HG03064 (cell line): Measurements from ENCODE around the gene ATP2C1.
A peak's percentile ranks its signal among the peaks of the same experiment; 100 is the strongest.
"Not testable (repeated sequence)": the region's sequence is repeated elsewhere in the genome, so short reads cannot be mapped to it uniquely, and the experiment has no call there.

ENCODE experiments used
- ATAC-seq: cut with Tn5 transposase; IDR thresholded peaks from one replicate; pipeline ENCODE4 v1.9.1; 2021; ENCODE audit warnings: low read depth; ENCODE audit not compliant: unreplicated experiment

Gene ATP2C1, protein sequence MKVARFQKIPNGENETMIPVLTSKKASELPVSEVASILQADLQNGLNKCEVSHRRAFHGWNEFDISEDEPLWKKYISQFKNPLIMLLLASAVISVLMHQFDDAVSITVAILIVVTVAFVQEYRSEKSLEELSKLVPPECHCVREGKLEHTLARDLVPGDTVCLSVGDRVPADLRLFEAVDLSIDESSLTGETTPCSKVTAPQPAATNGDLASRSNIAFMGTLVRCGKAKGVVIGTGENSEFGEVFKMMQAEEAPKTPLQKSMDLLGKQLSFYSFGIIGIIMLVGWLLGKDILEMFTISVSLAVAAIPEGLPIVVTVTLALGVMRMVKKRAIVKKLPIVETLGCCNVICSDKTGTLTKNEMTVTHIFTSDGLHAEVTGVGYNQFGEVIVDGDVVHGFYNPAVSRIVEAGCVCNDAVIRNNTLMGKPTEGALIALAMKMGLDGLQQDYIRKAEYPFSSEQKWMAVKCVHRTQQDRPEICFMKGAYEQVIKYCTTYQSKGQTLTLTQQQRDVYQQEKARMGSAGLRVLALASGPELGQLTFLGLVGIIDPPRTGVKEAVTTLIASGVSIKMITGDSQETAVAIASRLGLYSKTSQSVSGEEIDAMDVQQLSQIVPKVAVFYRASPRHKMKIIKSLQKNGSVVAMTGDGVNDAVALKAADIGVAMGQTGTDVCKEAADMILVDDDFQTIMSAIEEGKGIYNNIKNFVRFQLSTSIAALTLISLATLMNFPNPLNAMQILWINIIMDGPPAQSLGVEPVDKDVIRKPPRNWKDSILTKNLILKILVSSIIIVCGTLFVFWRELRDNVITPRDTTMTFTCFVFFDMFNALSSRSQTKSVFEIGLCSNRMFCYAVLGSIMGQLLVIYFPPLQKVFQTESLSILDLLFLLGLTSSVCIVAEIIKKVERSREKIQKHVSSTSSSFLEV

DNA sequence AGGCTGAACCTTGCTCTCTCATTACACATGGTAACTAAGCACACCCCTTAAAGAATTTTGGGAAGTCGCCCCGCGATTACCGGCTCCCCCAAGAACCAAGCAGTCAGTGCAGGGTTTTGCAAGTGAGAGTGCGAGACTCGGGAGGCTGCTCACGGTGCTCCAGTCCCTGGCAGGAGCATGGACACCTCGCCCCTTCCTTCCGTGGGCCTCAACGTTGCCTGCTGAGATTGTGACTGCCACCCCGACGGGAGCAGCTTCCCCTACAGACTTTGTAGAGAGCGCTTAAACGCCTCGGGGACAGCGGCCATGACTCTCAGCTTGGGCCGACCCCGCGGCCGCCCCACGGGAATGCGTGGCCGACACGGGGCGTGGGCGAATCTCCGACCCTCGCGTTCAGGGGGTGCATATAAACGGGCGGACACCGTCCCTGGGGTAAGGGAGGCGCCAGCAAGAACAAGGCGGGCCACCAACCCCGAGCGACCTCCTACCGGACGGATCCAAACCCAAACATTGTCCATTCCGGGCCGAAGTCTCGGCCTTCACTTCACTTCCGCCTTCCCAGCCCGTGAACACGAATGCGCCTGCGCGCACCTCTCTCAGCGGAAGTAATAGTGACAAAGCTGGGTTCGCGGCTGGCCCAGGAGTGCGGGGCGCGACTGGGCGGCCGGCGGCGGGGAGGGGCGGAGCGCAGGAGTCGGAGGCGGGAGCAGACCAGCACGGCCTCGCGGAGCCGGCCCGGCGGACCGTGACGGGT lies at the start of gene ATP2C1:
Gene ATP2C1, plus strand, starts transcription at position 709 of the 754 bp plus-strand sequence. CDS start 686 bp downstream, outside the sequence.
- peak; percentile 82 for ATAC-seq

DNA sequence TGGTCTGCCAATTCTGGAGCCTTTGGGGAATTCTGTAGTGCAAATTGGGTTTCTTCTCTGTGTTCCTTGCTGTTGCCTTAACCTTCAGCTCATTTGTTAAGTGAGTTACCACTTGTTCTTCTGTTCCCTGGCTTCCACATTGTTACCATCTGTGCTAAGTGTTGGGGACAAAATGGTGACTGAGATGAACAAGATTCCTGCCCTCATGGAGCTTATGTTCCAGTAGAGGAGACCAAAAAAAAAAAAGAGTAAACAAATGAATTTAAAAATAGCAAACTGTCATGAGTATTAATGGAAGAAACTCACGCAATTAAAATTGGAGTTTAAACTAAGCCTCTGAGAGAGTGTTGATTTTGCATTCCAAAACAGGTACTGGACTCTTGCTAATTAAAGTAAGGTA lies 49.4 kb upstream of the ATP2C1 start:
- ATAC-seq = no peak

DNA sequence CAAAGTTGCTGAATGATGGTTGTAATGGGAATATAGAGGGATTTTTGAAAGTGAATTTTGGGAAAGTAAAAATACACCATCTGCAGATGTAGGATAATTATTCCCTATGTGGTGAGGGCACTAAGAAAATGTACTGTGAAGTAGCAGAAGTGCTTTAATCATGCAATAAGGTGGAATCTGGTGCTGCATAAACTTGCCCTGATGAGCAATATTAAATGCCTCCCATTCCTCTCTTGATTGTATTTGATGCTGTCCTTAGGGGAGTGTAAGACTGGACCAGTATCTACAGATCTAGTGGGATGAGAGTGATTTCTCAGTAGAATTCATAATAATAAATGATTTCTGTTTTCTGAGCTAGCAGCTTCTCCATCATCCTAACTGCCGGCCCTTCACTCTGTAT lies 47.7 kb upstream of the ATP2C1 start:
- ATAC-seq = no peak

DNA sequence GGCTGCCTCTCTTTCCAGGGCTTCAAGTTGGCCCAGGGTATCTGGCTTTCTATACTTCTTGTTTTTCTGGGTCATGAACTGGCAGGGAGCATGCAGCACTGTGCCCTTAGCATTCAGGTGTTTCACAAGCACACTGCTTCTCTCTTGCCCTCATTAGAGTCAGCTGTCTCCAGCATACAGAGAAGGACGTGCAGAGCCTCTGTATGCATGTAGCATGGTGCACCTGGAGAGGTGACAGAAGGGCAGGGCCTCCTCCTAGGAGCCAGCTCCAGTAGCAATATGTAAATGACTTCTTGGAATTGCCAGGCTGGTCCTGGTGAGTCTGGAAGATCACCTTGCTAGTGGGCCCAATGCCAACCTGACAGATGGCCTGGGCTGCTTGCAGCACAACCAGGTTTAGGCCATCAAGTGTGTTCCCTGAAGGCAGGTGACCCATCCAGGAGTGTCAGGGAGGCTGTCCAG lies 44.8 kb upstream of the ATP2C1 start:
- no peak for ATAC-seq

DNA sequence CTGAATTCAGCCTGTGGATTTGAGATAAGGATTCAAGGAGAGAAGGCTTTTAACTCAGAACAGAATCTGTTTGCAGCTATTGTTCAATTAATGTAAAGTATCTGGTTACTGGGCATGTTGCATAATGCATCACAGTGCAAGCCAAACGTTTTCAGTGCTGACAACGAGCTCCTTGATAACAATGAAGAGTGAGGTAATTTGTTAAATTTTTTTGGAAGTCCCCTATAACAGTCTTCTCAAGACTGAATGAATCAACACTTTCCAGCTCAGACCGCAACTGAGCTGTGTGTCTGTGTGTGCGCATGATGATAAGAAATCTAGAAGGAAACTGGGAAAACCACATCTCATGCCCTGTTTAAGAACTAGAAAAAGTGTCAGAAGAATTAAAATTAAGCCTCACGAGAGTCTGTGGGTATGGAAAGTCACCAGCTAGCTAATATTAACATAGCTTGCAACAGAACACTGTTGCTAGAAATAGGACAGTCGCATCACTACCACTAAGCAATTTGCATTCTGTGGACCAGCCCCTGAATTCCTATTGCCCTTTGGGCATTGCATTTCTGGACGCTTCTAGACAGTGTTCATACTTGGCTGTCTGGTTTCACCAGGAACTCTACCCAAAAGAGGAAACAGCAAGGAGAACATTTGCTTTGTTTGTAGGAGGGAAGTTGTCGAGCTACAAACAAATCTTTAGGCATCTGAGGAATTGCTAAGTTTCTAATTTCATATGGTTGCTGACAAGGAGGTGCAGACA lies 43.7 kb upstream of the ATP2C1 start:
- peak; percentile 59 for ATAC-seq

DNA sequence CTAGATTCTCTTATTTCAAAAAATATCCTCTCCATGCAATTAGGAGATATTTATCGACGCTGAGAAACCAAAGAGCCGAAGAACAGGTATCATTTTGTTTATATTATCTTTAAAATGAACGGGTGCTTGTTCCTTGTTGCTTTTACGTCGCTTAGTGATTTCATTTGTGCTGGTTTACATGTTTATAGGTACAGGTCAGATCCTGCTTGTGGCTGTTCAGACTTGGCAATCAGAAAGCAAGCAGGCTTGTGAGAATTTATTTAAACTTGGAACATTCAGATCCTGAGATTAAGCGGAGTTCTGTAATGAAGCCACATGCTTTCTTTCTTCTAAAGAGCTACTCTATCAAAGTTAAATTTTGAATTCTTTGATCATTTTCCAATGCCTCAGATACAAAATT lies 43.0 kb upstream of the ATP2C1 start:
- no peak for ATAC-seq

DNA sequence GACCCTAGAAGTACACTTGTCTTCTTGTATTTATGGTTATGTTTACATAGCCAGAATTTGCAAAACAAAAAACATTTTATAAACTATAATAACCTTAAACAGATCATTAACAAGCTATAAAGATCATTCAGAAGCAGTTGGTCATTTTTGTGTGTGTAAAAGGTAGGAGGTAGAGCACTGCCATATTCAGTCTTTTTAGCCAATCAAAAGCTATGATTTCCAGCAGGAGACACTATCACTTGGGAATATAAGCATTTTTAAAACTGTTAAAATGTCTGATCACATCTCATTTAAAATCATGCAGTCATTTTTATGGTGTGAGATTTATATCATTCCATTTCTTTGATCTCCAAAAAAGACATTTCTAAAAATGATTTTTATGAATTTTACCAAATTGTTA lies 42.6 kb upstream of the ATP2C1 start:
- no peak for ATAC-seq

DNA sequence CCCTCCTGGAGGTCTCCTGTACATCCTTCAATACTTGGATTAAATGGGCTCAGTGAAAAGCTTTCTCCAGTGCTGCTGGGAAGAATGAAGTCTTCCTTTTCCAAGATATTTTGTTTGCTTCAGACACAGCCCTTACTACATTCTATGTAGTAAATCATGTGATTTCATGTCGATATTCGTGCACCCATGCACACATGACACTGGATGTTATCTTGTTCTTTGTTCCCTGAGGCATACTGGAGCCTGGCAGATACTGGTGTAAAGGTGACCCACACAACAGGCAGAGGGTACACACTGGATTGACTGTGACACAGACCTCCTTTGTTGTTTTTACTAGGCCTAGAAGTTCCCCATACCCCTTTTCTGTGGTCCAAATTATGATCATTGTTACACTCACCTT lies 40.3 kb upstream of the ATP2C1 start:
- ATAC-seq = no peak

DNA sequence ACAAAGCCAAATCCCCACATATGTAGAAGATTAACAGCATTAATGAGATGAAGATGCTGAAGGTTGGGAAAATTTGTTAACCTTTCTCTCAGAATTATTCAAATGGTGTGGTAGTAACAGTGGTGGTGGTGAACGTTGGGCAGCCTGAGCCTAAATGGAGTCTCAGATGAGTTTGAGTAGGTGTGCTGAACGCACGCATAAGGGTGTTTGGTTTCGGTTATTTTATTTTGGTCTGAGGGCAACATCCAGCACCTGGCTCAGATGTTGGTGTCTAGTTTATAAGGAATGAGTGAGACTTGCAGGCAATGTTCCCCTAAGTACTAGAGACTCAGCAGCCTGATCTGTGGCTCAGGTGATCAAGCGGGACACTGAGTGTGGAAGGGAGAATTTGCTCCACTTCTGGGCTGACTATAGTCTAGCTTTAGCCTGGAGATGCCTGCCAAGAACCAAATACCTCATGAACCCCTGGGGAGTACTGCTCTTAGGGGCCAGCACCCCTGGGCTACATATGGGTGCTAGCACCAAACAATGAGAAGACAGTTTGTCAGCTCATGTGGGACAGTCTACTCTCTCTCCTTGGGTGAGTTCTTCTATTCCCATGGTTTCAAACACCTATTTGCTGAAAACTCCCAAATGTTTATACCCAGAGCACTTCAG lies 39.5 kb upstream of the ATP2C1 start:
- ATAC-seq = no peak

DNA sequence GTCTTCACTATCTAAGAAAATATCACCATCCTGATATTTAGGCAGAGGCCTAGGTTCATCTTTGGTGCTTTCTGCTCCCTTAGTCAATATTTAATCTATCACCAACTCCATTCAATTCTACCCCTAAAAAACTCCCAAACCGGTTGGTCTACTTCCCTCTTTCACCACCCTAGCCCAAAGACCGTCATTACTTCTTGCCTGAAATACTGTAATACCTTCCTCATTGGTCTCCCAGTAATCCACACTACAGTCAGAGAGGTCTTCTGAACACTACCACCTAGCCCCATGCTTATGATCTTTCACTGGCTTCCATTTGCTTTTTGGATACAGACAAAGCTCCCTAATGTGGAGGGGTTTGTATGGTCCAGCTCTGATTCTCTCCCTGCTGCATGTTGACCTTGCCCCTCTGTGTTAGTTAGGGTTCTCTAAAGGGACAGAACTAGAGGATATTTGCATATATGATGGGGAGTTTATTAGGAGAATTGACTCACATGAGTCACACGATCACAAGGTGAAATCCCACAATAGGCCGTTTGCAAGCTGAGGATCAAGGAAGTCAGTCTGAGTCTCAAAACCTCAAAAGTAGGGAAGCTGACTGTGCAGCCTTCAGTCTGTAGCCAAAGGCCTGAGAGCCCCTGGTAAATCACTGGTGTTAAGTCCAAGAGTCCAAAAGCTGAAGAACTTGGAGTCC lies 36.4 kb upstream of the ATP2C1 start:
- ATAC-seq = no peak

DNA sequence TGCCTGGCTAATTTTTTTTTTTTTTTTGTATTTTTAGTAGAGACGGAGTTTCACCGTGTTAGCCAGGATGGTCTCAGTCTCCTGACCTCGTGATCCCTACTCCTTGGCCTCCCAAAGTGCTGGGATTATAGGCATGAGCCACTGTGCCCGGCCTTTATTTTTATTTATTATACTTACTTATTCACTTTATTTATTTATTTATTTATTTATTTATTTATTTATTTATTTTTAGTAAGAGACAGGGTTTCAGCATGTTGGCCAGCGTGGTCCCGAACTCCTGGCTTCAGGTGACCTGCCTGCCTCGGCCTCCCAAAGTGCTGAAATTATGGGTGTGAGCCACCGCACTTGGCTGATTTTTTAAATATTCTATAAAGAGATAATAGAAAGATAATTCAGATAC lies 31.8 kb upstream of the ATP2C1 start:
- ATAC-seq = not testable (repeated sequence)

DNA sequence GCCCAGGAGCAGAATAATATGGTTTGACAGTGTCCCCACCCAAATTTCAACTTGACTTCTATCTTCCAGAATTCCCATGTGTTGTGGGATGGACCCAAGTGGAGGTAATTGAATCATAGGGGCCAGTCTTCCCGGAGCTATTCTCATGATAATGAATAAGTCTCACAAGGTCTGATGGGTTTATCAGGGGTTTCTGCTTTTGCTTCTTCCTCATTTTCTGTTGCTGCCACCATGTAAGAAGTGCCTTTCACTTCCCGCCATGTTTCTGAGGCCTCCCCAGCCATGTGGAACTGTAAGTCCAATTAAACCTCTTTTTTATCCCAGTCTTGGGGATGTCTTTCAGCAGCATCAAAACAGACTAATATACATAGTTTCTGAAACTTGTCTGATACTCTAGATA lies 28.4 kb upstream of the ATP2C1 start:
- ATAC-seq = no peak

DNA sequence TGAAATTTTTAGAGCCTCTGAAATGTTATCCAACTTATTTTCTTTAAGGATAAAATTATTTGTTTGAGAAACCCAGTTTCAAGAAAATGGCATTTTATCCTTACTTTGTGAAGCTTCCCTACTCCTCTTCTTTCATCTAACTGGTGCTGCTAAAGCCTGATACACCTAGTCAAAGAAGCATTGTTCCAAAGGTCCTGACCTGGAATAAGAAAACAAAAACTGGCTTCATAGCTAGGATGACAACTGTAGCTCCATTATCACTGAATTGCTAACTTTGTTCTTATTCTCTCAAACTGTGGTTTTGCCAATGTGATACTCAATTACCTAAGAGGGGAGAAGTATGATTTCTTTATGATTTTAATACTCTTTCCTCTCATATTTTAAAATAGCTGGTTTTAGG lies 27.6 kb upstream of the ATP2C1 start:
- ATAC-seq = no peak

DNA sequence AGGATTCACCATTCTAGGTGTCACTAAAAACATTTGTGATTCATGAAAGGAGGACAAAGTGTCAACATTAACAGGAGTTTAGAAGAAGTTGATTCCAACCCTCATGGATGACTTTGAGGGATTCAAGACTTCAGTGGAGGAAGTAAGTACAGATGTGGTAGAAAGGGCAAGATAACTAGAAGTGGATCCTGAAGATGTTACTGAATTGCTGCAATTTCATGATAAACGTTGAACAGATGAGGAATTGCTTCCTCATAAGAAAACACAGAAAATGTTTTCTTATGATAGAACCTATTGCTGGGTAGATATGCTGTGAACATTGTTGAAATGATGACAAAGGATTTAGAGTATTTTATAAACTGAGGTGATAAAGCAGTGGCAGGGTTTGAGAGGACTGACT lies 23.5 kb upstream of the ATP2C1 start:
- no peak for ATAC-seq

DNA sequence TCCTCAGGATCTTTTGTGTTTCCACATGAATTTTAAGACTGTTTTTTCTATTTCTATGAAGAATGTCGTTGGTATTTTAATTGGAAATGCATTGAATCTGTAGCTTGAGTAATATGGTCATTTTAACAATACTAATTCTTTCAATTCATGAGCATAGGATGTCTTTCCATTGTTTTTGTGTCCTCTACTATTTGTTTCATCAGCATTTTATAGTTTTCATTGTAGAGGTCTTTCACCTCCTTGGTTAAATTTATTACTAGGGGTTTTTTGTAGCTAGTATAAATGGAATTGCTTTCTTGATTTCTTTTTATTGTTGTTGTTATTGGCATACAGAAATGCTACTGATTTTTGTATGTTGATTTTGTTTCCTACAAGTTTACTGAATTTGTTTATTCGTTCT lies 17.3 kb upstream of the ATP2C1 start:
- ATAC-seq = no peak

DNA sequence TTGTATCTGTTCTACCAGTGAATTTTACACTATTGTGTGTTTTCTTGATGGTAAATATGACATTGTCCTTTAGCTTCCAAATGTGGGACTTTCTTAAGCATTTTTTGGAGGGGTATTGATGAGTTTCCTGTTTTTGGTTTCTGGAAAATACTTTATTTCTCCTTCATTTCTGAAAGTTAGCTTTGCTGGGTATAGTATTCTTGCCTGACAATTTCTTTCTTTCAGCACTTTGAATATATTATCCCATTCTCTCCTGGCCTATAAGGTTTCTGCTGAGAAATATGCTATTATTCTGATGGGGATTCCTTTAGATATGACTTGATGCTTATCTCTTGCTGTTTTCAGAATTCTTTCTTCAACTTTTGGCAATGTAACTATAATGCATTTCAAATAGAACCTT lies 15.4 kb upstream of the ATP2C1 start:
- no peak for ATAC-seq

DNA sequence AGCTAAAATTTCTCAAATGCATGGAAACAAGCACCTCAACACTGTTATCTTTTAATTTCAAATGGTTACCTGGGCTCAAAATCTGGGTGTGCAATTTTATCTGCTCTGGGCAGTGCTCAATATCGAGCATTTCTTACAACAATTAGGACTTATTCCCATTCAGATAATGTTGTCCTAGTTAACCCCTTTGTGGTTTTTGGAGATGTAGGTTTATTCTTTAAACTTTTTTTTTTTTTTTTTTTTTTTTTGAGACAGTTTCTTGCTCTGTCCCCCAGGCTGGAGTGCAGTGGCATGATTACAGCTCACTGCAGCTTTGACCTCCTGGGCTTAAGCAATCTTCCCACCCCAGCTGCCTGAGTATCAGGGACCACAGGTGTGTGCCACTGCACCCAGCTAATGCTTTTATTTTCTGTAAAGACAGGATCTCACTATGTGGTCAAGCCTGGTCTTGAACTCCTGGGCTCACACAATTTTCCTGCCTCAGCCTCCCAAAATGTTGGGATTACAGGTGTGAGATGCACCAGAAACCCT lies 4.4 kb upstream of the ATP2C1 start:
- ATAC-seq = no peak

DNA sequence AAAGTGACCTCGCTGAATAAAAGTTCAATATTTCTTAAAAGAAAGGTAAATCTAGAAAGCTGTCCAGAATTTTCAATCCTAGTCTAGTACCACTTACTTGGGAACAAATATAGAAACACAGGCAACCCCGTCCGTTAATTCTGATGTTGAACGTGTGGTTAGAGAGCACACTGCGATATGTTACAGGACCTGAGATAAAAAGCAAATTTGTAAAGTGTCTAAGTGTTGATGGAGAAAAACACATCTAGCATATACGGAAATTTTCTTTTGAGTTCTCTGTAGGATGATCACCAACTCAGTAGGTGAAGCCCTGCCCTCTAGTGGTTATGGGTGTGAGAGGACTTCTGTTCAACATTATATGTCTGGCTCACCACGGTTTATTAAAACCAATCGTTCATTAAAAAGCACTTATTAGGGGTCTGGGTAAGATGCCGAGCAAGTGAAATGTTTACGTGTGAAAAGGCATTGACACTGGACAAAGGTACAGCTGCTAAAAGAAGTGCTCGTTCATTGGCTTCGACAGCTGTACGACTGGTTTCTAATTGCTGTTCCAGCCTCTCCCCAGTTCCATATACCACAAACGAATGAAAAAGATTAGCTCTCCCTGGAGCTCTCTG lies 1.0 kb upstream of the ATP2C1 start:
- peak; percentile 34 for ATAC-seq
